H9 (cell line): ENCODE data around the gene CYP19A1. TPM values are rescaled to one million over a fixed set of nuclear protein-coding genes. Genes with fewer than 3 reads are reported as not detected.

ENCODE experiments used
- DNase-seq: peaks from one replicate; pipeline ENCODE4 v3.0.0-alpha.2; 2017
- H2AFZ ChIP-seq: one replicate; pipeline ENCODE4 v1.6.1; 2013; ENCODE audit warnings: mild to moderate bottlenecking, low read length, control low read depth, moderate library complexity
- H2AK5ac ChIP-seq: 2 replicates; pipeline ENCODE4 v1.6.1; 2013; ENCODE audit warnings: low read length, control low read depth, mixed read lengths; ENCODE audit not compliant: insufficient read length
- H2BK120ac ChIP-seq: one replicate; pipeline ENCODE4 v1.6.1; 2013; ENCODE audit warnings: low read depth, mild to moderate bottlenecking, low read length, control low read depth, inconsistent platforms; ENCODE audit not compliant: poor library complexity, severe bottlenecking
- H2BK12ac ChIP-seq: 2 replicates; pipeline ENCODE4 v1.6.1; 2013; ENCODE audit warnings: low read length, control low read depth, mixed read lengths, low read depth; ENCODE audit not compliant: insufficient read length
- H2BK15ac ChIP-seq: 2 replicates; pipeline ENCODE4 v1.6.1; 2013; ENCODE audit warnings: low read depth, low read length, control low read depth
- H2BK20ac ChIP-seq: one replicate; pipeline ENCODE4 v1.6.1; 2013; ENCODE audit warnings: low read depth, mild to moderate bottlenecking, low read length, control low read depth, inconsistent platforms; ENCODE audit not compliant: poor library complexity, severe bottlenecking
- H2BK5ac ChIP-seq: 2 replicates; pipeline ENCODE4 v1.6.1; 2013; ENCODE audit warnings: low read length, control low read depth, mixed read lengths; ENCODE audit not compliant: insufficient read length
- H3K14ac ChIP-seq: 2 replicates; pipeline ENCODE4 v1.6.1; 2013; ENCODE audit warnings: low read length, control low read depth; ENCODE audit not compliant: insufficient read depth
- H3K18ac ChIP-seq: 2 replicates; pipeline ENCODE4 v1.6.1; 2013; ENCODE audit warnings: low read depth, mild to moderate bottlenecking, mixed read lengths, low read length, control low read depth; ENCODE audit not compliant: insufficient read length
- H3K23ac ChIP-seq: 2 replicates; pipeline ENCODE4 v1.6.1; 2013; ENCODE audit warnings: low read length, control low read depth, mixed read lengths, low read depth; ENCODE audit not compliant: insufficient read length
- H3K23me2 ChIP-seq: 2 replicates; pipeline ENCODE4 v1.6.1; 2013; ENCODE audit warnings: low read depth, mild to moderate bottlenecking, mixed read lengths, low read length, control low read depth; ENCODE audit not compliant: insufficient read length, poor library complexity, severe bottlenecking
- H3K27ac ChIP-seq: 2 replicates; pipeline ENCODE4 v1.5.1; 2013; ENCODE audit warnings: low read length, control low read depth, mixed read lengths, low read depth; ENCODE audit not compliant: insufficient read length
- H3K27me3 ChIP-seq: 2 replicates; pipeline ENCODE4 v1.6.1; 2013; ENCODE audit warnings: low read length, control low read depth, inconsistent platforms; ENCODE audit not compliant: insufficient read depth
- H3K4ac ChIP-seq: 2 replicates; pipeline ENCODE4 v1.6.1; 2013; ENCODE audit warnings: low read depth, mild to moderate bottlenecking, control low read depth, inconsistent platforms, low read length, moderate library complexity
- H3K4me1 ChIP-seq: 2 replicates; pipeline ENCODE4 v1.6.1; 2013; ENCODE audit warnings: low read length, control low read depth, inconsistent platforms; ENCODE audit not compliant: insufficient read depth
- H3K4me2 ChIP-seq: 2 replicates; pipeline ENCODE4 v1.6.1; 2013; ENCODE audit warnings: low read length, control low read depth, mixed read lengths; ENCODE audit not compliant: insufficient read length, insufficient read depth
- H3K56ac ChIP-seq: 2 replicates; pipeline ENCODE4 v1.6.1; 2013; ENCODE audit warnings: low read depth, mild to moderate bottlenecking, mixed read lengths, low read length, control low read depth; ENCODE audit not compliant: insufficient read length
- H3K79me1 ChIP-seq: 2 replicates; pipeline ENCODE4 v1.6.1; 2013; ENCODE audit warnings: low read depth, mild to moderate bottlenecking, moderate library complexity, low read length, control low read depth, inconsistent platforms; ENCODE audit not compliant: insufficient read depth, poor library complexity, severe bottlenecking
- H3K79me2 ChIP-seq: 2 replicates; pipeline ENCODE4 v1.6.1; 2013; ENCODE audit warnings: low read length, control low read depth, inconsistent platforms; ENCODE audit not compliant: insufficient read depth
- H3K9ac ChIP-seq: 2 replicates; pipeline ENCODE4 v1.6.1; 2013; ENCODE audit warnings: low read length, control low read depth, mixed read lengths; ENCODE audit not compliant: insufficient read length; ENCODE audit errors: extremely low read depth
- H3K9me3 ChIP-seq: one replicate; pipeline ENCODE4 v1.6.1; 2013; ENCODE audit warnings: low read depth, low read length, inconsistent platforms; ENCODE audit not compliant: control insufficient read depth
- H3T11ph ChIP-seq: one replicate; pipeline ENCODE4 v1.6.1; 2013; ENCODE audit warnings: mild to moderate bottlenecking, low read length, control low read depth, inconsistent platforms
- H4K20me1 ChIP-seq: one replicate; pipeline ENCODE4 v1.6.1; 2013; ENCODE audit not compliant: control insufficient read depth, insufficient read length, insufficient read depth
- H4K5ac ChIP-seq: 2 replicates; pipeline ENCODE4 v1.6.1; 2013; ENCODE audit warnings: low read depth, mild to moderate bottlenecking, mixed read lengths, low read length, control low read depth; ENCODE audit not compliant: insufficient read length
- H4K8ac ChIP-seq: replicated peaks from 2 replicates; pipeline ENCODE4 v1.6.1; 2013; ENCODE audit warnings: low read length, control low read depth, mixed read lengths, low read depth; ENCODE audit not compliant: insufficient read length
- H4K91ac ChIP-seq: 2 replicates; pipeline ENCODE4 v1.6.1; 2013; ENCODE audit warnings: low read depth, mild to moderate bottlenecking, moderate library complexity, mixed read lengths, low read length, control low read depth; ENCODE audit not compliant: insufficient read length
- H3K27ac Mint-ChIP-seq, 3 experiments: 2 replicates in 2 of 3; 3 replicates in 1 of 3; pipeline ENCODE4 v1.8.0; 2020 to 2021; ENCODE audit warnings: mixed read lengths in 3 of 3, mild to moderate bottlenecking in 1 of 3, moderate library complexity in 1 of 3
- H3K27me3 Mint-ChIP-seq: 2 replicates; pipeline ENCODE4 v1.8.0; 2021; ENCODE audit warnings: low read depth, mild to moderate bottlenecking, moderate library complexity, mixed read lengths
- H3K36me3 Mint-ChIP-seq, 3 experiments: 2 replicates in 2 of 3; 3 replicates in 1 of 3; pipeline ENCODE4 v1.8.0; 2020 to 2021; ENCODE audit warnings: low read depth in 3 of 3, mixed read lengths in 3 of 3; ENCODE audit not compliant: insufficient read depth in 1 of 3
- H3K4me1 Mint-ChIP-seq, 2 experiments: 2 replicates each; pipeline ENCODE4 v1.8.0; 2020; ENCODE audit warnings: mixed read lengths in 2 of 2
- H3K4me3 Mint-ChIP-seq, 2 experiments: 2 replicates in 1 of 2; 3 replicates in 1 of 2; pipeline ENCODE4 v1.8.0; 2020 to 2021; ENCODE audit warnings: mild to moderate bottlenecking in 2 of 2, mixed read lengths in 2 of 2, moderate library complexity in 1 of 2
- H3K9me3 Mint-ChIP-seq, 2 experiments: 2 replicates in 1 of 2; 3 replicates in 1 of 2; pipeline ENCODE4 v1.8.0; 2020; ENCODE audit warnings: mild to moderate bottlenecking in 2 of 2, mixed read lengths in 2 of 2, moderate library complexity in 1 of 2
- WGBS: extraction: QIAGEN DNeasy Blood & Tissue Kit; methylation state at CpG from one replicate; pipeline ENCODE4 v1.1.7; 2013; ENCODE audit warnings: missing lambda C conversion rate, low lambda C conversion rate, mixed read lengths; ENCODE audit not compliant: insufficient read length; ENCODE audit errors: extremely low coverage; 5-methylcytosine and 5-hydroxymethylcytosine counted together
- total RNA-seq: library from RNA; stranded (reverse); gene quantifications from 2 replicates; pipeline ENCODE4 v1.2.1, GENCODE V29; 2021
- TF ChIP-seq, protein P1 (sequence below): fragments of 200-600 bp; sonication (generic); conservative IDR thresholded peaks from 3 replicates; pipeline ENCODE4 v1.8.0; 2021; ENCODE audit warnings: antibody characterized with exemption, mild to moderate bottlenecking

CYP19A1 gene
- total RNA-seq, 1 experiment from 2014 or later = not detected

GRCh38 chr15:51323749-51324148, 14.6 kb downstream of the CYP19A1 start:
- Histone ChIP-seq H2BK12ac (no peak overlapping the region), H3K4me2 (no peak overlapping the region), H2AFZ (no peak overlapping the region), H3T11ph (no peak overlapping the region), H3K4ac (no peak overlapping the region), H3K14ac (no peak overlapping the region), H2BK5ac (no peak overlapping the region), H3K23me2 (no peaks in the 10 kb centered on the region), H2AK5ac (no peak overlapping the region), H3K79me1 (no peaks in the 10 kb centered on the region), H3K56ac (no peak overlapping the region), H3K27ac (no peak overlapping the region), H4K8ac (no peak overlapping the region), H3K27me3 (no peaks in the 10 kb centered on the region), H3K4me1 (no peaks in the 10 kb centered on the region), H2BK20ac (no peak overlapping the region), H3K79me2 (no peaks in the 10 kb centered on the region), H3K18ac (no peak overlapping the region), H2BK15ac (no peak overlapping the region), H4K20me1 (no peaks in the 10 kb centered on the region), H3K9me3 (no peaks in the 10 kb centered on the region), H3K9ac (no peak overlapping the region), H2BK120ac (no peak overlapping the region), H4K91ac (no peak overlapping the region), H4K5ac (no peak overlapping the region), H3K23ac (no peak overlapping the region)
- H3K4me3 Mint-ChIP-seq = no peak overlapping the region
- DNase-seq = no peak
- H3K27me3 Mint-ChIP-seq = peaks cover 7% of the 10 kb centered on the region
- no peak overlapping the region for H3K27ac Mint-ChIP-seq
- H3K9me3 Mint-ChIP-seq = no peaks in the 10 kb centered on the region; a peak in 1 of 5 replicates
- no peaks in the 10 kb centered on the region for H3K4me1 Mint-ChIP-seq
- no peaks in the 10 kb centered on the region for H3K36me3 Mint-ChIP-seq
- TF ChIP-seq, protein P1, sequence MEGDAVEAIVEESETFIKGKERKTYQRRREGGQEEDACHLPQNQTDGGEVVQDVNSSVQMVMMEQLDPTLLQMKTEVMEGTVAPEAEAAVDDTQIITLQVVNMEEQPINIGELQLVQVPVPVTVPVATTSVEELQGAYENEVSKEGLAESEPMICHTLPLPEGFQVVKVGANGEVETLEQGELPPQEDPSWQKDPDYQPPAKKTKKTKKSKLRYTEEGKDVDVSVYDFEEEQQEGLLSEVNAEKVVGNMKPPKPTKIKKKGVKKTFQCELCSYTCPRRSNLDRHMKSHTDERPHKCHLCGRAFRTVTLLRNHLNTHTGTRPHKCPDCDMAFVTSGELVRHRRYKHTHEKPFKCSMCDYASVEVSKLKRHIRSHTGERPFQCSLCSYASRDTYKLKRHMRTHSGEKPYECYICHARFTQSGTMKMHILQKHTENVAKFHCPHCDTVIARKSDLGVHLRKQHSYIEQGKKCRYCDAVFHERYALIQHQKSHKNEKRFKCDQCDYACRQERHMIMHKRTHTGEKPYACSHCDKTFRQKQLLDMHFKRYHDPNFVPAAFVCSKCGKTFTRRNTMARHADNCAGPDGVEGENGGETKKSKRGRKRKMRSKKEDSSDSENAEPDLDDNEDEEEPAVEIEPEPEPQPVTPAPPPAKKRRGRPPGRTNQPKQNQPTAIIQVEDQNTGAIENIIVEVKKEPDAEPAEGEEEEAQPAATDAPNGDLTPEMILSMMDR = no peak
- no CpG with 5 or more reads among the region's 7 CpGs for WGBS
